Endometrium (tissue), 2 donors: ENCODE measurements around the gene CCDC158.

ENCODE experiments used
- FAIRE-seq: peaks from 2 replicates; lab custom pipeline; 2012; peaks lifted over from hg19 to GRCh38; lab: Jason Lieb, UNC
- donor health status: control.
- donor health status: control.

Gene CCDC158

GRCh38 chr4:76279462-76279861 is 141.5 kb downstream of the CCDC158 start:
- no peak for FAIRE-seq

- FAIRE-seq, result no peak
Observed at GRCh38 chr4:76278583-76278982, 142.4 kb downstream of the CCDC158 start.

GRCh38 chr4:76277667-76278066 is 143.3 kb downstream of the CCDC158 start:
- FAIRE-seq, result no peak

- no peak for FAIRE-seq
Observed at GRCh38 chr4:76276813-76277212, 144.1 kb downstream of the CCDC158 start.

GRCh38 chr4:76275486-76276124 is 145.3 kb downstream of the CCDC158 start:
- FAIRE-seq, result no peak

- no peak for FAIRE-seq
Observed at GRCh38 chr4:76272999-76273398, 147.9 kb downstream of the CCDC158 start.

- no peak for FAIRE-seq
Observed at GRCh38 chr4:76272582-76272981, 148.4 kb downstream of the CCDC158 start.

GRCh38 chr4:76272073-76272472 is 148.9 kb downstream of the CCDC158 start:
- FAIRE-seq, result no peak

- FAIRE-seq, result no peak
Observed at GRCh38 chr4:76271248-76271647, 149.7 kb downstream of the CCDC158 start.

GRCh38 chr4:76270244-76271175 is 150.4 kb downstream of the CCDC158 start:
- FAIRE-seq, result no peak

GRCh38 chr4:76267811-76268210 is 153.1 kb downstream of the CCDC158 start:
- no peak for FAIRE-seq

- FAIRE-seq, result no peak
Observed at GRCh38 chr4:76266627-76267026, 154.3 kb downstream of the CCDC158 start.

- FAIRE-seq, result no peak
Observed at GRCh38 chr4:76265631-76266218, 155.2 kb downstream of the CCDC158 start.
